Erythroblast (primary cell): ENCODE results near the gene RMP24.

Experiments
- GATA1 ChIP-seq: IDR thresholded peaks from 2 replicates; pipeline ENCODE4 v1.6.1; 2011; ENCODE audit warnings: low read depth, mild to moderate bottlenecking, control low read depth, low read length, moderate library complexity
- POLR2A ChIP-seq: IDR thresholded peaks from 2 replicates; pipeline ENCODE4 v1.6.1; 2011; ENCODE audit warnings: mild to moderate bottlenecking, low read length

DNA sequence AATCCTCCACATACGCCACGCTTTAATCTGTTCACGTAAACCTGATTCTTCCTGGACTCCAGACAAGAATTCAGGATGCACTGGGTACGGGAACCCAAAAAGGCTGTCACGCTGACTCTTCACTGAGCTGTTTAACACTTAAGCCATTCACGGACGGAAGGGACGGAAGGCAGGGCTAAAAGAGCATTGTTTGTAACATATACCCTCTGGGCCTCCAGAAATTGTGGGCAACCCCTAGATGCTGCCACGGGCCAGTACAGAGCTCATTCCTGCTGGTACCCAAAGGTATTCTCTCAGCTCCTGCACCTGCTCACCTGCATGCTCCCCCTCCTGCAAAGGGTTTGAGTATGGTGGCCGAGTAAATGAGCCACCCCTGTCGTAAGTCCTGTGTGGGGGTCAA, 45.6 kb upstream of the RMP24 start:
- TF ChIP-seq POLR2A (no peak), GATA1 (no peak)
